IPS-11a (cell line): ENCODE data around the gene SLC48A1.

ENCODE experiments used
- H3K4me3 ChIP-seq: one replicate; pipeline ENCODE4 v1.5.1; 2013; ENCODE audit warnings: low read depth, low read length, control low read depth

SLC48A1 gene

DNA sequence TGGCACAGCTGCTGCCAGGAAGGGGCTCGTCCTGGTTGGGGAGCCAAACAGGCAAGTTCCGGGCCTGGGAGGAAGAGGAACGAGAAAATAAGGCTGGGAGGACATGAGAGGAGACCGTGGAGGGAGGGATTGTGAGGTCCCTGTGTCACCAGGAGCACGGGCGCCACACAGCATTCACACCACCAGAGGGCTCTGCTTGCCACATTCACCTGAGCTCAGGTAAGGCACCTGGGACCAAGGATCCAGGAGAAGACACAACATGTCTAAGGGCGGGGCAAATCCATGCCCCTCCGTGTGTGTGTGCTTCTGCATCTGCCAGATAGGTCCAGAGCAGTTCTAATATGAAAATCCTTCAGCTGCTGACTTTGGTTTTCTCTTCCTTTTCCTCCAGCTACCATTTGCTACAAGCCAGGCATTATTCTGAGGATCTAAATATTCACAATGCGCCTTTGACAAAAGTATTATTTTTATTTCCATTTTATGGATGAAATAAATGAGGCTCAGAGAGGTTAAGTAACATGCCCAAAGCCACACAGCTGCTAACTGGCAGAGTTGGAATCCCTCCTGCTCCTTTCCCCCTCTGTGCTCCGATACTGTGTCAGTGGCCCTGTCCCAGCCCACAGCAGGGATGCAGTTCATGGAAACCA is 28.9 kb upstream of the SLC48A1 start:
- H3K4me3 ChIP-seq = no peak overlapping the region

DNA sequence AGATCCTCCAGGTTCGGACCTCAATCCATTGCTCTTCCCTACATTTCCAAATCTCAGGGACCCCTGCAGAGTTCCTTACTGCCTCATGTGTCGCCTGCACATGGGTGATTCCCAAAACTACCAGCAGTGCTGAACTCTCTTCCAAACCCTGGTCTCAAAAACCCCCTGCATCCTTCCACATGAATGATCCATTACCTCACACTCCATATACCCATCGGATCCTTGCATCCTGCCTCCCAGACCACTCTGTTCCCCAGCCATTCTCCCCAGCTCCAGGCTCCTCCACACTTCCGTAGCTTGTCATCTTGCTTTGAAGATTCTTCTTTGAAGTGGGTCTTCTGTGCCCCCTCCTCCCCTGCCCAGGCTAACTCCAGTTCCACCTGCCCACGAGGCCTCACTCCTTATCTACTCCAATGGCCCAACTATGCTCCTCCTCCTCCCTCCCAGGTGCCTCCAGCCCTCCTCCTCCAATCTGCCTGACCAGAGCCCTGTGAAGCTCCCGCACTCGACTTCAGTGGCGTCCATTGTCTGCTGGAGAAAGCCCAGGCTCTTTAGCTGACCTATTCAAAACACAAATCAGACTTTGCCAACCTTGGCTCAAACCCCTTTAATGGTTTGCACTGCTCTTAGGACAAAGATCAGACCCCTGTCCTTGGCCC is 28.1 kb upstream of the SLC48A1 start:
- H3K4me3 ChIP-seq = no peak overlapping the region

DNA sequence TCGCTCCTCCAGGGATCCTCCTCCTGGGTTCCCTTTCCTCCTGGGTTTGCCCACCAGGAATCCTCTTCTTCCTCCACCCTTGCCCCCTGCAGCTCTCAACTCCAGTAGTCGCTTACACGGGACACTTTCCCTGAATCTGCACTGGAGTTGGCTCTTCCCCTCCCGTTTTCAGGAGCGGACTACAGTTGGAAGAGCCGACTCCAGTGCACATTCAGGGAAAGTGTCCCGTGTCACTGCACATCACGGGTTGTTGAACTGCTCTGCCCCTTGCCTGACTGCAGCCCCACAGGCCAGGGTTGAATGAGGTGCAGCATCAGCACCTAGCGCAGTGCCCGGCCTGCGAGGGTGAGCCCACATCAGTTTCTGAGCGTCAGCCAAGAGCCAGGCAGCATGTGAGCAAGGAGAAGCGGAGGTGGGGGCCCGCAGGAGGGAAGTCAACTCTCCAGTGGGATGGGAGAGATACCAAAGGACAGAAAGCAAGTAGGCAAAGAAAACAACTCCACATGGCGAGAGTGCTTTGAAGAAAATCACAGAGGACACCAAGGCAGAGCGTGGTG is 27.5 kb upstream of the SLC48A1 start:
- no peak overlapping the region for H3K4me3 ChIP-seq

DNA sequence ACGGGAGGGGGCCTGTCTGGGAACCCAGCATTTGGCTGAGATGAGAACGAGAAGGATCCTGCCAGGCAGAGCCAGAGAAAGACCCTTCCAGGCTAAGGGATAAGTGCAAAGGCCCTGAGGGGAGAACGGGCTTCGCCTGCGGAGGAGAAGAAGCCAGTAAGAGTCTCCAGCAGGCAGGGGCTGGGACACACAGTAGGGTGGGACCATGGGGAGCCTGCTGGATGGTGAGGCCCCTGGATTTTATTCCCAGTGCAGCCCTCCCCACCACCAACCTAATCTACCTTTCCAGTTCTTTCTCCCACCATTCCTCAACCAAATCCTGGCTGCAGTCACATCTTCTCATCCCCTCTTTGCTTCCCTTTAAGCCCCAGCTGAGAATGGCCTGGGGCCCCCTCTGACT is 27.0 kb upstream of the SLC48A1 start:
- no peak overlapping the region for H3K4me3 ChIP-seq

DNA sequence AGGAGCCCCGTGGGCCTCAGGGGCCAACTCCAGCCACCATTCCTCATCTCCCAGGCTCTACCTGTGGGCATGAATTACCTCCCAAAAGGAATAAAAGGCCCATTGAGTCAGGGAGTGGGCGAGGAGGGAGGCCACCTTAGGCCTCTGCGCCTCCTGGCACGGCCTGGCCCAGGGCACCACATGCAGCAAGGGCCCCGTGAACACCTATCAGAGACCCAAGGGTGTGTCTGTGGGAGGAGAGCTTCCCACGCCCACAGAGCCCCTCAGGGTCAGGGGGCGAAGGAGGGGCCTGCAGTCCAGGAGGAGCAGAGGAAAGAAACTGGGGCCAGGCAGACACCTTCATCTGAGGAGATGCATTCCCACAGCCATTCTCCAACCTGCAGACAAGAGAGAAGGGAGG is 26.5 kb upstream of the SLC48A1 start:
- H3K4me3 ChIP-seq = no peak overlapping the region

DNA sequence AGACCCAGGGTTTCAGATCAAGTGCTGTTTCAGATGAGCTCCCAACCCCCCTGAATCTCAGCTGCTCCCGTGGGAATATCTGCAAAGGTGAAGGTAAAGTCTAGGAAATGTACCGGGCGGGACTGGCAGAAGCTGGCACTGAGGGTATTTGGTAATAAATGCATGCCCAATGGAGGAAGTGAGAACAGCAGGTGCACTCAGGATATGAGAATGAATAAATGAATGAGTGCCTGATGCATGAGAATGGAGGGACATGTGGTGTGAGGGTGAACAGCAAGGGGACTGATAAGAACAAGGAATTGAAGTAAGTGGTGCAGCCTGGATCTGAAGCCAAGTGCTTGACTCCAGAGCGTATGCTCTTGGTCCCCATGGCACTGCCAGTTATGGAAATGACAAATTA is 25.9 kb upstream of the SLC48A1 start:
- no peak overlapping the region for H3K4me3 ChIP-seq

DNA sequence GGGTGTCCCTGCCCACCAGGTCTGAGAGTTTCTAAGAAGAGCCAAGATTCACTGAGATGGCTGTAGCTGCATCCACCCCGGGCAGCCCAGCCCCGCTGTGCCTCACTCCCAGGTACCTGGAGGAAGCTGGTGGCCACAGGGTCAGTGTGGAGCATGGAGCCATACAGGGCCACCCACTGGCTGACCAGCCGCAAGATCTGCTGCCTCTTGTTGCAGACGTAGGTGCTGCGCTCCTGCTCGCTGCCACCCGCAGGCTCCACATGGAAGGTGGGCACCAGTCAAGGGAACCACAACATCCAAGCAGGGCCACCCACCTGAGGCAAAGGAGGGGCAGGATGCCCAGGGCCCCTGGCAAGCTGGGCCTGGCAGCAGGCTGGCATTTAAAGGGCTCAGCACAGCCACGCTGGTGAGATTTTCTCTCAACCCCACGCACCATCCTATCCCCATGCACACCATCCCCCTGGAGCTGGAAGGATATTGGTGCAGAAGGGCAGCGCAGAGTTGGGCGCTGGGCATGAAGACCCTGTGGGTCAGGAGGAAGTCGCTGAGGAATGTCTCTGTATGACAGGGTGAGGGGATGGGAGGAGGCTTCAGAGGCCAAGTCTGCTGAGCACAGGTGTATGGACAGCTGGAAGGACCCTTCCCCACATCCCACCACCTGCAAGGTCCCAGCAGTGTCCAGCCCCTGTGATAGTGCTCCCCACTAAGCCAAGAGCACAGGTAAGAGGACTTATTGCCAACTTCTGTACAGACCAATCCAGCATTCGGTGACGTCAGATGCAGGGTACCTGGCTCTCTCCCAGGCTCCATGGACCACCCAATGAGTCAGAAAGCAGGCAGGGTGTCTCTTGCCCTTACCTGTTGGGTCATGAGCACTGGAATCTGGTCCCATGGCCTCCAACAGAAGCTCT is 25.2 kb upstream of the SLC48A1 start:
- H3K4me3 ChIP-seq = no peak overlapping the region

DNA sequence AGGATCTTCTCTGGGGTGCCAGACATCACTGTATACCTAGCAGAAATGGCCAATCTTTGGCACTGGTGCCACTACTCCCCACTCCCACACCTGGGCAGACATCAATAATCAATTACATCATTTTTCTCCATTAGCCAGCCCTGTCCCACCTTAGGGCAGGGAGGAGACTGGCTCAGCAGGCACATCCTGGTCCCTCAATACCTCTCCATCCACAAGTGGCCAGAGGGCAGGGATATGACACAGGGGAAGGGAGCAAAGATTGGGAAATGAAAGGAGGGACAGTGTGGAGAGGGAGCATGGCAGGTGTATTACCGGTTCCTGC is 24.6 kb upstream of the SLC48A1 start:
- H3K4me3 ChIP-seq = no peak overlapping the region

DNA sequence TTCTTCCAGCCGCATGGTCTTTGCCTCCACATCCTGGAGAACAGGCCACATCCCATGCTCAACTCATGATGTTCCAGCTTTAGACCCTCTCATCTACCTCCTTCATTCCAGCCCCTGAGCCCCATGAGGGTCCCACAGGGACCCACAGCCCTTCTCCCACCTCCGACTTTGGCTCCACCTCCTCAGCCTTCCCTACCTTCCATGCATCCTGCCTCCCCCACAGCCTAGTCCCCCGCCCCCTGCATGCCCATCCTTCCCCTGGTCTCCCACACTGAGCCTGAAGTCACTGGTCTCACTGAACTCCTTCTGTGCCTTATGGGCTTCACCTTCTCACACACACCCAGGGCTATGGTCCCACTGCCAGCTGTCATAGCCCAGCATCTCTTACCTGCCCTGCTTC is 24.1 kb upstream of the SLC48A1 start:
- H3K4me3 ChIP-seq = no peak overlapping the region

DNA sequence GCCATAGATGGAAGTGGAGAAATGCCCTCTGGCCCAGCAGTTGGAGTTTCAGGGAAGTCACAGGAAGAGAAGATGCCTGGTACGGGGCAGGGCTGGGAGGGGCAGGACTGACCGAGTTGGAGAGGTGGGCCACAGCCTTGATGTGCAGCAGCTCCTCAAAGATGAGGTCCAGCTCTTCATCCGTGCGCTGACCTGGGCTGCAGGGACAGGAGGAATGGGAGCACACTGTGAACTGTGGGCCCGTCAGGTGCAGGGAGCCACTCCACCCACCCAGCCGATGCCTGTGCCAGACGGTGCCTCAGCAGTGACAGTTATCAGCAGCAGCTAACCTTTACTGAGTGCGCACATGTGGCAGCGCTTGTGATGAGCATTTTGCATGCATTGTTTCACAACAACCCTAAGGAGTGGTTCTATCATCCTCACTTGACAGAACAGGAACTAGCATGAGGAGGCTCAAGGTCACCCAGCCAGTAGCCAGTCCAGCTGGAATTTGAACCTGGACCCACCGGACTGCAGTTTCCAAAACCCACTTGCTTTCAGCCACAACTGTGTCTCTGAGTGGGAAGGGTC is 22.7 kb upstream of the SLC48A1 start:
- H3K4me3 ChIP-seq = no peak overlapping the region

DNA sequence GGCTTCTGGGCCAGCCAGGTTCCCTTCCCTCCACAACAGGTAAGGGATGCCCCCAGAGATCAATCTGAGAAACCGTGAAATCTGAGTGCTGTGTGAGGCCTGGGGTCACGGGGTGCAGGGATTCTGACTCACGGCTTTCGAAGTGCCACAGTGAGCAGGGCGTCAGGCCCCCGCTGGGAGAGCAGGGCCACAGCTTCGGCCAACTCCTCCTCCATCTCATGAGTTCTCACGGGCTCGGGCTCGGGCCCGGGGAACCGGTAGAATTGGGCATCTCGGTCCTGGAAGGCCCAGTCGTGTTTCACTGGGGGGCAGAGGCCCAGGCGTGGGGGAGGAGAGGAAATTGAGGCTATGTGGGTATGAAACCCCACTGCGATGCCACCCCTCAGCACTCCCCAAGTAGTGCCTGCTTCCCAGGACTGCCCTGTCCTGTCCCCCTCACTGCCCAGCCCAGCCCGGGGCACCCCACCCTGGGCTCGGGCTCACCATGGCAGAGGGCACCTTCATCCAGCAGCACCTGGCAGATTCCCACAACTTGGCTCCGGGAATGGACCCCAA is 22.0 kb upstream of the SLC48A1 start:
- no peak overlapping the region for H3K4me3 ChIP-seq

DNA sequence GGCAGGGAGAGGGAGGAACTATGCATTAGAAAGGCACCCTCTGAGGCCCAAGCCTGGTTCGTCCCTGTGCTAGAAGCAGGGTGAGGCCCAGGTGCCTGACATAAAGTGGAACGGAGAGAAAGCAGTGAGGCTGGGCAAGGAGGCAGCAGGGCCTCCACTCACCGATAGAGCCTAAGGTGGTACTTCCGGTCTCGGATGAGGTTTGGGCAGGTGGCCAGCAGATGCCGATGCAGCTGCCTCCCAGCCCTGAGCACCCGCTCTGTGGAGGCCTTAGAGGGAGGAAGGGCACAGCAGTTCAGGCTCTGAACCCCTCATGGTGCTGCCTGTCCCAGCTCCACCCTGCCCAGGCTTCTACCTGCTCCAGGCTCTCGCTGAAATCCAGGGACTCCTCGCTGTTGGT is 21.5 kb upstream of the SLC48A1 start:
- no peak overlapping the region for H3K4me3 ChIP-seq

DNA sequence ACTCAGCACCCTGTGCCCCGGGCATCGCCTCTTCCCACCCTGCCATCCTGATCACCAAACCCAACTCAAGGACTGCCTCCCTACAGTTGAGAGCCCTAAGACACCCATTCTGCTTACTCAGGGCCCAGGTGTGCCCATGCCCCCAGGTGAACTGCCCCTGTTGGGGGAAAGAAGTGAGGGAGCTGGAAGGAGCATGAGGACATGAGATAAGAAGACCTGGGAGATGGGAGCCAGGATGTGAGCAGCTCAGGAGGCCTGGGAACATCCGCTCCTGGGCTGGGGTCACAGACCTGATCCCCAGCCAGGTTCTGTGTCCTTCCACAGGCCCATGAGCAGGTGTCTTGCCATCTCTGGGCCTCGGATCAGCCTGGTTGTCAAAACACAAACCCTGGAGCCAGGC is 20.9 kb upstream of the SLC48A1 start:
- H3K4me3 ChIP-seq = no peak overlapping the region

DNA sequence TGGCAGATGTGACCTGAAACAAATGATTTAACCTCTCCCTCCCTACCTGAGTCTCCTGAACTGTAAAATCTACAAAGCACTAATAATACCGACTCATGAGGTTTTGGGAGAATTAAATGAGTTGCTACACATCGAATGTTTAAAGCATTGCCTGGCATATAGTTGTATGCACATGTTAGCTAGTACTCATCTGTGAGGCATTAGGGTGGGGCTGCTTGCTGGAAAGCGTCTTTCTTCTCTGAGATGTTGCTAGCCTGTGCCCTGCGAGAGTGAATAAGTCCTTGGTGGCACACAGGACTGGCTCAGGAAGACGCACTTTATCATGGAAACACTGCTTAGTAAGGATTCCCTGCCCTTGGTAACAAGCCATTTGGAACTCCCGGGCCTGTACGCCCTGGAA is 20.5 kb upstream of the SLC48A1 start:
- H3K4me3 ChIP-seq = no peak overlapping the region

DNA sequence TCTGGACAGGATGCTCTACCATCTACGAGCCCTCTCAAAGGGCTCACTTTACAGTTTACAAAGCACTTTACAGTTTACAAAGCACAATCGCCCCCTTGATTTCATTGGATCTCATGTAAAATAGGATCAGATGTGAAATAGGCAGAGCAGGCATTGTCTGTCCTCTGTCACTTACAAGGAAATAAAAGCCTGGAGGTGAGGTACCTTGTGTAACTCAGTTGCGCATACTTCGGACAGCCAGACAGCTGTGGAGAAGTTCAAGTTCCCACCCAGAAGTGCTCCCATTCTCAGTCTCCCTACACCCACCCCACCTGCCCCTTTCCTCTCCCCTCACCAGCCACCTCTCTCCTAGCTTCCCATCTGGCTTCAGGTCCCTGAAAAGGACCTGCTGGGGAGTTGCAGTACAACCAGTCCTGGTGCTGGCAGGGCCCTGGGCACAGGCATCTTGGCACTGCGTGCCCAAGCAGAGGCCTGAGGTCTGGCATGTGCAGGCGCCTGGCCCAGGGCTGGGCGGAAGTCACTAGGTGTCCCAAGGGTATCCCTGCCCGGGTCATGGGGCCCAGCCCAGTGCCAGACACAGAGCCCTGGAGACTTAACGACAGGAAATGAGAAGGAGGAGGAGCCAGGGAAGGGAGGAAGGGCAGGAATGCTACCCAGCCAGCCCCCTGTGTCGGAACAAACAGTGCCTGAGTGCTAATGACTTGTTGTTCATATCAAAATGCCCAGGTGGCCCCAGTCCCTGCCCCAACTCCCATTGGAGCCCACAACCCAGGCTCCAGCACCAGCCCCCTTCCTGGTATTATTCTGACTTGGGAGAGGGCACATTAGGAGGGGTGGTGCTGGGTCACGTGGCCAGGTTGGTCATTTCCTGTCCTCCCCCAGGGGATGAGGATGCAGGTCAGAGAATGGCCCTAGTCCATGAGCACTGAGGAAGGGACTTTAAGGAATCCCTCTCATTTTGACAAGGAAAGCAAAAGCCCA is 19.7 kb upstream of the SLC48A1 start:
- H3K4me3 ChIP-seq = no peak overlapping the region

DNA sequence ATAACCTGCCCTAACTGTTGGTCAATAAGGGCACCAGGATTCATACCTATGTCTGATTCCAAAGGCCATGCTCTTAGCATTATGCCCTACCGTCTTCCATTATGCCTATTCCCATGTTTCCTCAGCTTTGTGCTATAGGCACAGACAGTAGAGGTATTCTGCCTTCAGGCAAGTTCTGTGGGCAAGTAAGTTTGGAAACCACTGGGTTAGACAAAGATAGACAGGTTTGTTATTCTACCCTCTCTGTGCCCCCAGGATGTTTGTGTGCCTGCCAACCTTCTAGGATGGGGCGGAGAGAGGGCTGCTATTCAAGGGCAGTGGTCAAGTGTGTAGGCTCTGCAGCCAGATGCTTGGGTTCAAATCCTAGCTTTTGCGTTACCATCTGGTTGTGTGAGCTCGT is 18.9 kb upstream of the SLC48A1 start:
- no peak overlapping the region for H3K4me3 ChIP-seq

DNA sequence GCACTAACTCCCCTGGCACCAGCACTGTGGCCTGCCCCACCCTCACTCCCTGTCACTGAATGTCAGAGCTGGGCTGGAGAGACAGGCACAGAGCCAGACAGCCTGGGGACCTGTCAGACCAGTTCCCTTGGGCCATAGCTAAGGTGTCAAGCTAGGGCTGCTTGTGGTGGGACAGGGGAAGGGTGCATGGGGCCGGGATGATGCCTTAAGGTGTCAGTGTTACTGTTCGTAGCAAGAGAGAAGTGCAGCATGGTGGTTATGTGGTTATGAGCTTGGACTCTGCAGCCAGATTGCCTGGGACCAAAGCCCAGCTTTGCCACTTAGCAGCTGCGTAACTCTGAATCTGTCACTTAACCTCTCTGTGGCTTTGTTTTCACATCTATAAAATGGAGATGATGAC is 18.2 kb upstream of the SLC48A1 start:
- H3K4me3 ChIP-seq = no peak overlapping the region

DNA sequence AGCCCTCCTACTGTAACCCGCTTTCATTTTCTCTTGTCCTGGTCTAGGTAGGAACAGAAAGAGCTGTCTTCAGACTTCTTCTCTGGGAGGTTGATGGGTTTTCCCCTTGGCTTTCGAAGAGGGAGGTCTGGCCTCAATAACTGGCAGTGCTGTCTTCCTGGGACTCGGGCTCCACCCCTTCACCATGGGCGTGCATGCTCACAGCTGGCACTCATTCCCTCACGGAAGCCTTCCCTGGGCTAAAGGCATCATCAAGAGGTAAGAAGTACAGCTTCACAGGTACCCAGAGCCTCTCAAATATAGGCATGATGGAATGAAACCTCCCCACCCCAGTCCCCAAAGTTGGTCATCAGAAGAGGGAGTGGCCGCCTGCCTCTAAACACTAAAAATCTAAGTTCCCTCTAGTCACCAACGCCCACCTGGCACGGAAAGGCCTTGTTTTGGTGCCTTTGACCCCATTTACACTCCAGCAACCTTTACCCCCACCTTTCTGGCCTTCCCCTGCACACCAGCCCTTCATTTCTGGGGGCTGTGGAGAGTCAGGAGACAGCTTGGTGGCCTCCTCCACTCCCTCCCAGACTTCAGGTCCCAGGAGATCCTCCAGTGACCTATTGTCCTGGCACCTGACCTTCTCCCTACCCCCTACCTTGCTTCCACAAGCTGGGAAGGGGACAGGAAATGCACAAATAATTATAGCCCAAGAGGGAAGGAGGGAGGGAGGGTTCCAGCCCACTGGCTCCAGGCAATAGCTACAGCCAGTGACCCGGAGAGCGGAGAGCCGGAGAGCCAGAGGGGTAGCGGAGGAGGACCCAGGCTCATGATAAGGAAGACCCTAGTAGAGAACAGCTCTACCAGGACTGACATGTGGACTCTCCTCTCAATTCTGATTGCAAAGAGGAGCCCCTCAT is 17.1 kb upstream of the SLC48A1 start:
- H3K4me3 ChIP-seq = no peak overlapping the region

DNA sequence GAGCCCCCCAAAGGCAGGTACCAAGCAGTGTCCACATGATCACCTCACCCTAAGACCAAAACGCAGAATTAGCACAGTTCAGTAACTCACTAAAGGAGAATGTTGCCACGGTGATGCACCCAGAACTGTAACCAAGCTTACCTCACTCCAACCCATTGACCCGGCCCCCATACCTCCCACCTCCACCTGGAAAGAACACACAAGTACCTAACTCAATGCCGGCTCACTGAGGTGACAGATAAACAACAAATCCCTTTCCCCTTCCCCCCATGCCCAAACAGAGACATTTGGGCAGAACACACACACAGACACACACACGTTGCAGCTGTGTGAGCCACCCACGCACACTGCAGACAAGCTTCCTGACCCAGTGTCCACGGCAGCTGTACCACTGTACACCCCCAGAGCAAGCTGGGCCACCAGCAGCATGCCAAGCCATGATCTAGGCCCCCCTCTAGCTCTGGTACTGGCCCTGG is 15.6 kb upstream of the SLC48A1 start:
- no peak overlapping the region for H3K4me3 ChIP-seq
